Measurements from ENCODE around the gene HAP1. TPM values are rescaled to one million over a fixed set of nuclear protein-coding genes. Genes with fewer than 3 reads are reported as not detected.

Gene HAP1
- total RNA-seq, 2 donors from 2014 or later: 0.10 to 0.53 TPM

- no peak overlapping the region for H3K9ac ChIP-seq (ENCODE audit: low read depth in 2 of 2, low read length in 2 of 2)
- intact Hi-C loops (cut with DNase I): no loop called here
These were observed 37.1 kb downstream of the HAP1 start for GRCh38 chr17:41697122-41697962.

GRCh38 chr17:41695954-41696757 lies 38.3 kb downstream of the HAP1 start:
- peak; percentile 74 for DNase-seq
- peak overlapping the region in 1 of 2 donors; percentile 20 for H3K9ac ChIP-seq (ENCODE audit: low read depth in 2 of 2, low read length in 2 of 2)
- H3K4me3 ChIP-seq: no peak overlapping the region
- H3K27me3 ChIP-seq: no peaks in the 10 kb centered on the region
- H3K27ac ChIP-seq: no peak overlapping the region
- H3K9me3 ChIP-seq: no peaks in the 10 kb centered on the region
- TF ChIP-seq CTCF (IDR thresholded peaks at IDR 0.05): peak; percentile 83
- intact Hi-C loops (cut with DNase I): no loop called here
- no peaks in the 10 kb centered on the region for H3K4me1 ChIP-seq
- peaks cover 14% of the 10 kb centered on the region for H3K36me3 ChIP-seq

More at GRCh38 chr17:41697122-41697962, 37.1 kb downstream of the HAP1 start:
- no peak for TF ChIP-seq CTCF (IDR thresholded peaks at IDR 0.05)
- Histone ChIP-seq H3K4me3 (no peak overlapping the region), H3K27me3 (no peaks in the 10 kb centered on the region), H3K36me3 (peaks cover 7% of the 10 kb centered on the region), H3K4me1 (no peaks in the 10 kb centered on the region), H3K9me3 (no peaks in the 10 kb centered on the region), H3K27ac (no peak overlapping the region)
- DNase-seq: peak; percentile 63

- no peak for TF ChIP-seq CTCF (IDR thresholded peaks at IDR 0.05)
- no peak for DNase-seq
- Histone ChIP-seq H3K27ac (no peak overlapping the region), H3K4me1 (peaks cover 7% of the 10 kb centered on the region), H3K4me3 (no peak overlapping the region), H3K9me3 (no peaks in the 10 kb centered on the region), H3K36me3 (peaks cover 24% of the 10 kb centered on the region), H3K9ac (ENCODE audit: low read depth in 2 of 2, low read length in 2 of 2) (no peak overlapping the region), H3K27me3 (no peaks in the 10 kb centered on the region)
- intact Hi-C loops (cut with DNase I): no loop called here
These were observed 39.2 kb downstream of the HAP1 start for GRCh38 chr17:41695134-41695661.

- no peak overlapping the region for H3K27ac ChIP-seq
- TF ChIP-seq CTCF (IDR thresholded peaks at IDR 0.05): no peak
- no peak overlapping the region for H3K9ac ChIP-seq (ENCODE audit: low read depth in 2 of 2, low read length in 2 of 2)
- H3K4me1 ChIP-seq: peaks cover 9% of the 10 kb centered on the region
- peaks cover 28% of the 10 kb centered on the region for H3K36me3 ChIP-seq
- DNase-seq: no peak
- intact Hi-C loops (cut with DNase I): no loop called here
- H3K27me3 ChIP-seq: no peaks in the 10 kb centered on the region
- H3K9me3 ChIP-seq: no peaks in the 10 kb centered on the region
- H3K4me3 ChIP-seq: no peak overlapping the region
These were observed 41.5 kb downstream of the HAP1 start for GRCh38 chr17:41692722-41693521.
